Globus pallidus (tissue), 1 donor: ENCODE results near the gene COX20.
A peak's percentile ranks its signal among the peaks of the same experiment; 100 is the strongest.
"Not testable (repeated sequence)": the region's sequence is repeated elsewhere in the genome, so short reads cannot be mapped to it uniquely, and the experiment has no call there.

ENCODE experiments used
- DNase-seq: peaks from one replicate; pipeline ENCODE4 v3.0.0-alpha.2; 2015; ENCODE audit warnings: low spot score

COX20 gene

DNA sequence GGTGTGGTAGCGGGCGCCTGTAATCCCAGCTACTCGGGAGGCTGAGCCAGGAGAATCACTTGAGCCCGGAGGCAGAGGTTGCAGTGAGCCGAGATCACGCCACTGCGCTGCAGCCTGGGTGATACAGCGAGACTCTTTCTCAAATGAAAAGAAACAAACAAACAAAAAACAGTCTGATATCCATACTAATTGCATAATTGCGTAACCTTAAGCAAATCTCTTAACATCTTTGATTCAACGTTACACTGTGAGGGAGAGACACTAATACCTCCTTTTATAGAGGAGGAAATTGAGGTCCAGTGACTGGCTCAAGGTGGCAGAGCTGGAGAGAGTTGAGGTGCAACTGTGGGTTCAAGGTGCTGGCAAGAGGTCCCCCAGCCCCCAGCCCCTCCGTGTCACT is 12.6 kb upstream of the COX20 start:
- DNase-seq, result no peak

DNA sequence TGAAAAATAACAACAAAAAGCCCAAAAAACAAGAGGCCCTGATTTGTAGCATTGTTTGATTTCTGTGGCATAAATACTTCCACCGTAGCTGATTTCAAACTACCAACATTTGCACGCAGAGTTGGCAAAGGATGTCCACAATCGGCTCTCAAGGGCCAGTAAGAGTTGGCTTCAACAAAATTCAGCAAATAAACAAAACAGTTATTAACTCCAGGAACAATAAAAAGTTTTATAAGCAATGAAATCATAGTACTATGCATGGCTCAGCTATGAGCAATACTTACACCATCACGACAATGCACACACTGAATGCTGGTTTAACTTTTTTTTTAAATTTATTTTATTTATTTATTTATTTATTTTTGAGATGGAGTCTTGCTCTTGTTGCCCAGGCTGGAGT is 8.7 kb upstream of the COX20 start:
- DNase-seq, result no peak

GRCh38 chr1:244830639-244831038 is 4.8 kb upstream of the COX20 start:
- DNase-seq, result no peak

- DNase-seq, result not testable (repeated sequence)
Observed at GRCh38 chr1:244833260-244833659, 2.2 kb upstream of the COX20 start.

DNA sequence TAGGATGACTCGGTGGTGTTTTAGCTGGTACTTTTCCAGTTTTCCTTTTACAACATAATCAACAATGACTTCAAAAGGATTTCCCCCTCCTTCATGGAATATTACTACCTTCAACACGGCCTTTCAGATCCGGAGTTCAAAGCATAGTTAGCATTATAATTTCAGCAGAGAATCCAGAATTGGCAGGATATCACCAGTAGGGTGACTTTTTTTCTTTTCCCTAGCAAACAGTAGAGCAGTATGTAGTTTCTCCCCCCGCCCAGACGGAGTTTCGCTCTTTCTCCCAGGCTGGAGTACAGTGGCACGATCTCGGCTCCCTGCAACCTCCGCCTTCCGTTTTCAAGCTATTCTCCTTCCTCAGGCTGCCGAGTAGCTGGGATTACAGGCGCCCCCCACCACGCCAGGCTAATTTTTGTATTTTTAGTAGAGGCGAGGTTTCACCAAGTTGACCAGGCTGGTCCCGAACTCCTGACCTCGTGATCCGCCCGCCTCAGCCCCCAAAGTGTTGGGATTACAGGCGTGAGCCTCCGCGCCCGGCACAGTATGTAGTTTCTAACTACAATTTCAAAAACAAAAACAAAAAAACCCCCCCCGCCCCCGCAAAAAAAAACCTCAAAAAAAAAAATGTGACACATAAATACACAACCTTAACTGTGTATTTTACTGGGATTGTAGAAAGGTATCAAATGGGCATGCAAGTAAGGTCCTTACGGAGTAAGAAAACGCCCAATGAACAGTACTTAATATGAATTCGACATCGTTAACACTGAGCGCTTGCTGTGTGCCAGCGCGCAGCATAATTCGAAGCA is 1.5 kb upstream of the COX20 start:
- DNase-seq, result peak; percentile 74

DNA sequence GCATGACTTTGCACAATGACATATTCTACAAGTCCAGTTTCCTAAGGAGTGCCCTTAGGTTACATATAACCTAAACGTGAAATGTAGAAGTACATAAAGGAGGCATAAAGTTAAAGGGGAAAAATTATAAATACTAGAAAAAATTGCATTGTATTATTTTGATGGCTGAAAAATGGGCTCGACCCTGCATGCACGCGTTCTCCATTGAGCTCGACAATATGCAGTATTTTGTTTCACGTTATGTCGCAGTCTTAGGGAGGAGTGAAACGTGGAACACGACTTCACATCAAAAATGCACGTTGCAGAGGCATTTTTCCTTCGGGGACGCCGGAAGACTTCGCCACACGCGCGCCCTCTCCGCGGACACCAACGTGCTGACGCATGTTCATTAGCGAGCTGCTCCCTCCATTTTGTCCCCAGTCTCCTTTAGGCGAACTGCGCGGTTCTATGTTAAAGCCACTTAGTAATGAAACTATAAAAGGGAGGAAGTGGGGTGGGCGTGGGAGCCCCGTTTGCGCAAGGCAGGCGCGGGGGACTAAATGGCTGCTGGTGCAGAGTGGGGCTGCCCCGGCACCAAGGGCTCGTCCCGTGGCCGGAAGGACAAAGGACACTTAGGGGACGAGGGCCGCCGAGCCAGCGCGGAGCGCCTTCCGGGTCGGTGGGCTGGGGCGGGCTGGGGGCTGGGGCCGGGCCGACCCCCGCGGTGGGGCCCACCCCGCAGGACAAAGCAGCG is 749 bp upstream of the COX20 start:
- peak; percentile 93 for DNase-seq

DNA sequence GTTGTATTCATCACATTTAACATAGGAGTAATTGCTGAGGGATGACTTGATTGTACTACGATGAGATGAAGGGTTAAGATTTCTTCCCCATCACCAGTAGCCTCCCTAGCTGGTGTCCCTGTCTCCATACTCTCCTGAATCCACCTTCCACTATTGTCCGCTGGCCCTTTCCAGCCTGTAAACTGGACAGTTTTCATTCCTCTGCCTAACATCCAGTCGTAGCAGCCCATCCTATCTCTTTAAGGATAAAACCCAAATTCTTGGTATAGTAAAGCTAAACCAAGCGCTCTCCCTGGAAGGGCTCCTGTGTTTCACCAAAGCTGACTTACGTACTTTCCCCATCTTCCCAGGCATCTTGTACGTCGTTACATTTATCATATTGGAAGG is 670 bp downstream of the COX20 start:
- peak; percentile 43 for DNase-seq

DNA sequence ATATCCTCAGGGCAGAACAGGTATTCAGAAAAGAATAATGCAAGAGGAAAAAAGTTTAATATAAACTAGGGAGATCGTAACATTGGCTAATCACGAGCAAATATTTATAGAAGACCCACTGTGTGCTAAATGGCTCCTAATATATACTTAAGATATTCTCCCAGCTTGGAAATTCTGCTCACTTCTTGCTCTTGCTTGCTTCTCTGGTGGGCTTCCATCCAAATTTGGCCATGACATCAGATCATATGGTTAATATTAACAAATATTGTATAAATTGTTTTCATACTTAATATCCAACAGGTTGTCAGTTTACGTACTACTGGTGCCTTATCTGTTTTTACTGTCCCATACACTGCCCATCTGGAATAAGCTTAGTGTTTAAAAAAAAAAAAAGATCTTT is 1.1 kb downstream of the COX20 start:
- DNase-seq, result no peak

DNA sequence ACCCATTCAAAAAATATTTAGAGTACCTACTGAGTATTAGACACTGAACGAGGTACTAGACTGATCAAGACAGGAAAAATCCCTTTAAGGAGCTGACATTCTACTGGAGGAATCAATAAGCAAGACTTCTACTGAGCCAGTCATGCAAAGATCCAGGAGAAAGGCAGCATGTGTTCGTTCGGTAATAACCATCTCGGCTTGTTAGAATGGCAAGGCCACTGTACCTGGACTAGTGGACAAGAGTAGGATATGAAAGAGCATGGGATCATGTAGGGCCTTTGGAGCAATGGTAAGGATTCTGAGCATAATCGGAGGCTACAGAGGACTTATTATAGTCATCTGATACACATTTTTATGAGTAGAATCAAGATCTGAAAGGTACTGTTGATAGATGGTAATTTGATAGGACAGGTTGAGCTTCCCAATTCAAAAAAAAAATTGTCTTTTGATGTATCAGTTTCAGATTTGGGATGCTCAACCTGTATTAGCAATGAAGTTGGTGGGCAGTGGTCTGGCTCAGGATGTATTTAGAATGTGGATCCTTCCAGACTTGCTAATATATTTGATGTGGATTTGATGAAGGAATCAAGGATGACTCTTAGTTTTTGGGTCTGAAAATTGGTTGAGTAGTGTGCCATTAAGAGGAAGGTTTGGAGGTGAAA is 2.3 kb downstream of the COX20 start:
- DNase-seq, result no peak

GRCh38 chr1:244839656-244840055 is 4.2 kb downstream of the COX20 start:
- no peak for DNase-seq

DNA sequence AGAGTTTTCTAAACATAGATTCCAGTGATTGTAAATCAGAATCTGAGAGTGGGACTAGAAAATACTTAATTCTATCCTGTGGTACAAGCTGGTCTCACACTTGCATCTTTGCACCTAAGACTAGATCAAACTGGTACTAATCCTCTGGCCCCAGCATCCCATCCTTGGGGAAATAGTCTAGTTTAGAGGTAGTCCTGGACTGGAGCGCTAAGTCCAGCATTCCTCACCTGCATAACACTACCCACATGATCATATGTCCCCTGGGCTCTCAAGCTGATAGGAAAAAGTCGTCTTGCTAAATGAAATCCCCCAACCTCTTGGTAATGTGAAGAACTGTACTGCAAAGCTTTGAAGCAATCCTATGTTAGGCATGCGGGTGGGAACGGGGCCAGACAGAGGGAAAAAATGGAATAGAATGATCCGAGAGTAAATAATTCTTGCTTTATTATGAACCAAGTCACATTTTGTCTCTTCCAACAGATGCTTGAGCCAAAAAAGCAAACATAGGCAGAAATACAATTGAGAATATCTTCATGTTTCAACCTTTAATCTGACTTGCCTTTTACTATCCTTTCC is 4.8 kb downstream of the COX20 start:
- DNase-seq, result no peak

DNA sequence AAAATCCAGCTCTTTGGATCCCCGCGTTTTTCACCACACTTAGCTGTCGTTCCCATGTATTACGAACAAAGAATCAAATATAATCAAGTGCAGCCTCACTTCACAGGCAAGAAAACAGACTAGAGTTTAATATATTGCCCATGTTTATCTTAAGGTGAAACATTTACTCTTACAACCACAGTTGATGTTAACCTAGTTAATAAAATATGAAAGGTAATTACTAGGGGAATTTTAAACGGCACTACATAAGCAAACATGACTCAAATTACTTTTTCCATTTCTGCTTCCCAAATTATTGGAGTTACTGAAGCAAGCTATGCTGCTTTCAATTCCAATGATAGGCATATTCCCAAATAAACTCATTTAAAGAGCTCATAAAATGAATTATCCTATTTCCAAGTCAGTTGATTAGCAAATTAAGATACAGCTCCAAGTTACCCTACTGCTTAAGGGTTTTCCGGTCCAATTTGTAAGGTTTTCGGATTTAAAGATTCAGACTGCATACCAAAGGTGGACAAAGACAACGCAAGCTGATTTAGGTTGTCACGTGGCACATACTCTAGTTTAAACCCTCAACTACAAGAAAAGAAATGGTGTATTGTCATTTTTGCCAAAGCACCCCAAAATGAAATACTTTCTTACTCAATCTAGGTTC is 5.9 kb downstream of the COX20 start:
- no peak for DNase-seq

DNA sequence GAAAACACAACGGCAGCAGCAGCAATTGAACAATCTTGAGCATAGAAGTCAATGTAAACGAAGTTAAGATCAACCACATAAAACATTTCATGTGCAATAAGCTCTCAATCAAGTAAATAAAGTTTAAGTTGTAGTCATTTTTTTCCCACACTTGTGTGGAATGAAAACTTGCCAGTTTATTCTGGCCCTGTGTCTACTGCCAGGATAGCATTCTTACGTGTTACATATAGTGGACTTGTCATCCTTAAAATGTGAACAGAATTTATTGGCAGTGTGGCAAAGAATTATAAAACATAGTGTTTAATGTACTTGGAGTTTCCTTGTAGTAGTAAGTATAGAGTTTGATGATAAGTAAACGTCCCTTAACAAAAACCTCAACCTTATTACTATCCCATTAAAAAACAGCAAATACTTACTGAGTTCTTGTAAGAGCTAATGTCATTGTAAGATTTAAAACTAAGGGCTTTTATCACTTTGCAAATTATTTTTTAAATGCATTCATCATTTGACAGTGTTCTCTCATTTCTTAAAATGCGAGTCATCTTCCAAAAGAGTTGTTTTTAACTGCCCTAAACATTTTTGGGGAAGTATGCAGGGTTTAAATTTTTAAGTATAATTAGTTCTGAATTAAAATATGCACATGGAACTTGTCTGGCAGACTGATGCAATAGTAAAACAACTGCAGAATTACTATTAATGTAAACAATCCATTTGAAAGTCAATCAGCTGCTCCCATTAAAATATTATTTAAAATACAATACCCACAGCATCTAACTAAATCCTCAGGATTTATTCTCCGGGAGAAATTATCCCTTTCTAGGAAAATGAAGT is 7.9 kb downstream of the COX20 start:
- DNase-seq, result no peak

DNA sequence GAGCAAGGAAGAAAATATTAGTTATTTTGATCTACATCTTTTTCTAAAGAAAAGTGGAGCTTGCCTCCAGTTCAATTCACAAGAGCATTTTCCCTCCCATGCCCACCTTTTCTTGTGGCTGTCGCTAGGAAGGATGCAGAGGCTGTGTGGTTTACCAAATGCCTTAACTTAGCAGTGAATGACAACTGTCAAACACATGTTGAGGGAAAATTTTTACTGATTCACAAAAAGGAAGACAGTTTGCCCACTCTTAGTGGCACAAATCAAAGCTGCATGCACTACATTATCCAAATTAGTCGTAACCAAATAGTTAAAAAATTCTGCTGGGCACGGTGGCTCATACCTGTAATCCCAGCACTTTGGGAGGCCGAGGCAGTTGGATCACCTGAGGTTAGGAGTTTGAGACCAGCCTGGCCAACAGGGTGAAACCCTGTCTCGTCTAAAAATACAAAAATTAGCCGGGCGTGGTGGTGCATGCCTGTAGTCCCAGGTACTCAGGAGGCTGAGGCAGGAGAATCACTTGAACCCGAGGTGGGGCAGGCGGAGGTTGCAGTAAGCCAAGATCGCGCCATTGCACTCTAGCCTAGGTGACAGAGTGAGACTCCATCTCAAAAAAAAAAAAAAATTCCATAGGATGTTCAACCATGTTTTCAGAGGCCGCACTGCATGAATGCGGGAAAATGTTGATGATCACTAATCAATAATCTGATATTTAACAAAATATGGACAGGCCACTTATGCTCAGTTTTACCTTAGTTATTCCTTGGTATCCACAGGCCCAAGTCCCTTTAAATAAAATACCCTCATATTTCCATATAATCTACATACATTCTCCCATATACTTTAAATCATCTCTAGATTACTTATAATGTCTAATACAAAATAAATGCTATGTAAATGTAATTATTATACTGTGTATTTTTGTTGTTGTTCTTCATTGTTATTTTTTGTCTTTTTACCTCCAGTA is 9.0 kb downstream of the COX20 start:
- no peak for DNase-seq

DNA sequence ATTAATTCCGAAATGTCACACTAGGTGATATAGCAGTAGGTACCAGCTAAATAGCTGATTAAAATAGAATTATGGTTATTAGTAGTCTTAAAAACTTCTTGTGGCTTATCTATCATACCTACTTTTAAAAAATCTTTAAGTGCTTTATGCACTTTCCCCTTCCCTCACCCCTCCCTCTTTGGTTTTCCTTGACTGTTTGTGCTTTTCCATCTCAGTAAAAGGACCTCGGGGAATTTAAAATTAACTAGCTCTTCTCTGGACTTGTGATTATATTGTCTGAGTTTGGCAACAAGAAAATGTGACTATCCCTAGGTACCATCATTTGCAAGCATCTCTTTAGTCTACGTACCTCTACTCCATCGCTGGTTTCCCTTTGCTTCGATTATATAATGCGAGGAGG is 11.2 kb downstream of the COX20 start:
- DNase-seq, result no peak

DNA sequence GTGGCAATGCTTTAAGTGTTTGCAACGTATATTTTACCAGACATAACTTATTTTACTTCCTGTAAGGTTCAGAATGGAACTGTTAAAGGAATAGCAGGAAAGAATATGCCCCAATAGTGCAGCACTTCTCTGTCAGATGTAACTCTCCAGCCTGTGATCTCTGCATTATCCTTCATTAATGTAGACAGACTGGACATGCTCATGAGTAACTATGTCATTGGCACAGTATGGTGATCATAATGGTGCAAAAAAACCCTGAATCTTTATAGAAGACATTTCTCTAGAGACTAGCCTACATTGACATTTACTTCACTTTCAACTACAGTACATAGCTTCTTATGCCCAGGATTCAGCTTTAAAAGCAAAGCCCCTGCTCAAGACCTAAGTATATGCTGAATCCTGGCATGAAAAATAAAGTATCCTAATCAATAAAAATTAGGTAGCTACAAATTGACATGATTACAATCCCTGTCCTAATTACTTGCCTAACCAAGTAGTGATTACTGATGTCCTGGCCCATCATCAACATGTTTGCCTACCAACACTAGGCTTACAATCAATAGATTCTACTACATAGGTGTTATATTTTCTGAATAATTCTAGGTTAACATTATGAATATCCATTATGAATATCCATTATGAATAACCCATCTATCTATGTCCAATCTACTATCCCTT is 13.9 kb downstream of the COX20 start:
- no peak for DNase-seq

GRCh38 chr1:244850099-244850852 is 14.8 kb downstream of the COX20 start:
- no peak for DNase-seq

DNA sequence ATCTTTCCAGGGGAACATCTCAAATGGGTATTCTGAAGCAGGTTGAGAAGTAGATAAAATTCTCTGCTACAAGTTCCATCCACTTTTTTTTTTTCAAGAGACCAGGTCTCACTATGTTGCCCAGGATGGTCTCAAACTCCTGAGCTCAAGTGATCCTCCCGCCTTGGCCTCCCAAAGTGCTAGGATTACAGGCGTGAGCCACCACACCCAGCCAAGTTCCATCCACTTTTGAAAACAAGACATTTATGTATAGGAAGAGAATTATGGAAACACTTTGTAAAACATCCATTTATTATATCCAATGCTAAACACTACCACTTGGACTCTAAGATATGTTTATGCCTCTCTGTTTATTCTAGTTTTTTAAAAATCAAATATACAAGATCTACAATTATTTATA is 15.4 kb downstream of the COX20 start:
- DNase-seq, result no peak
